SK-N-MC (cell line): Measurements from ENCODE around the gene PTPRB.

ENCODE experiments used
- DNase-seq: peaks from one replicate; pipeline ENCODE4 v3.0.0-alpha.2; 2011; ENCODE audit warnings: low read depth, low spot score
- H3K27ac ChIP-seq: fragments of 200-600 bp; sonication (generic); 2 replicates; pipeline ENCODE4 v1.5.1; 2016; ENCODE audit warnings: mixed run types
- H3K36me3 ChIP-seq: fragments of 200-600 bp; sonication (generic); 2 replicates; pipeline ENCODE4 v1.6.1; 2017; ENCODE audit warnings: antibody characterized with exemption, low read length, mixed read lengths; ENCODE audit not compliant: insufficient read depth
- H3K4me3 ChIP-seq: fragments of 200-600 bp; sonication (generic); 2 replicates; pipeline ENCODE4 v1.5.1; 2016
- H3K9ac ChIP-seq: fragments of 200-600 bp; sonication (generic); 2 replicates; pipeline ENCODE4 v1.8.0; 2017; ENCODE audit warnings: mixed run types, mixed read lengths; ENCODE audit not compliant: insufficient read length
- H3K9me3 ChIP-seq: fragments of 200-600 bp; sonication (generic); 2 replicates; pipeline ENCODE4 v1.6.1; 2017; ENCODE audit warnings: low read depth, mild to moderate bottlenecking, antibody characterized with exemption, low read length, moderate library complexity, mixed read lengths
- EZH2 ChIP-seq: fragments of 200-600 bp; sonication (generic); IDR thresholded peaks from one replicate; pipeline ENCODE4 v1.6.1; 2017; ENCODE audit warnings: antibody characterized with exemption
- FOXP2 ChIP-seq: optimal IDR thresholded peaks from 2 replicates; pipeline ENCODE3; 2011; ENCODE audit warnings: mild to moderate bottlenecking, moderate library complexity; ENCODE audit not compliant: insufficient read depth; ENCODE audit errors: extremely low read length, control extremely low read depth
- POLR2AphosphoS5 ChIP-seq: IDR thresholded peaks from 2 replicates; pipeline ENCODE4 v1.6.1; 2012; ENCODE audit warnings: mild to moderate bottlenecking, low read depth, low read length, borderline replicate concordance

Gene PTPRB

GRCh38 chr12:70590549-70591226 lies 46.5 kb downstream of the PTPRB start:
- Histone ChIP-seq H3K9ac (no peak overlapping the region), H3K27ac (no peak overlapping the region), H3K9me3 (no peaks in the 10 kb centered on the region; the same call in 1 of the 2 replicates), H3K36me3 (no peaks in the 10 kb centered on the region), H3K4me3 (no peak overlapping the region)
- no peak for DNase-seq
- no peak for TF ChIP-seq FOXP2
- no peak for TF ChIP-seq EZH2
- no peak for TF ChIP-seq POLR2AphosphoS5

GRCh38 chr12:70590051-70590450 lies 47.2 kb downstream of the PTPRB start:
- H3K27ac ChIP-seq, result no peak overlapping the region
- H3K9me3 ChIP-seq, result no peaks in the 10 kb centered on the region; the same call in 1 of the 2 replicates
- TF ChIP-seq POLR2AphosphoS5, result no peak
- TF ChIP-seq FOXP2, result no peak
- no peak for TF ChIP-seq EZH2
- DNase-seq, result no peak
- H3K4me3 ChIP-seq, result no peak overlapping the region
- no peak overlapping the region for H3K9ac ChIP-seq
- H3K36me3 ChIP-seq, result no peaks in the 10 kb centered on the region

- Histone ChIP-seq H3K9ac (no peak overlapping the region), H3K4me3 (no peak overlapping the region), H3K9me3 (no peaks in the 10 kb centered on the region; the same call in 1 of the 2 replicates), H3K27ac (no peak overlapping the region), H3K36me3 (no peaks in the 10 kb centered on the region)
- DNase-seq, result no peak
- TF ChIP-seq FOXP2 (no peak), POLR2AphosphoS5 (no peak), EZH2 (no peak)
Observed at GRCh38 chr12:70584332-70584731, 52.9 kb downstream of the PTPRB start.

- H3K36me3 ChIP-seq, result no peaks in the 10 kb centered on the region
- DNase-seq, result no peak
- no peak for TF ChIP-seq FOXP2
- TF ChIP-seq EZH2, result no peak
- no peak for TF ChIP-seq POLR2AphosphoS5
- H3K27ac ChIP-seq, result no peak overlapping the region
- H3K9me3 ChIP-seq, result no peaks in the 10 kb centered on the region; the same call in 1 of the 2 replicates
- no peak overlapping the region for H3K4me3 ChIP-seq
- H3K9ac ChIP-seq, result no peak overlapping the region
Observed at GRCh38 chr12:70583251-70583650, 54.0 kb downstream of the PTPRB start.

- Histone ChIP-seq H3K9ac (no peak overlapping the region), H3K4me3 (no peak overlapping the region), H3K36me3 (no peaks in the 10 kb centered on the region), H3K27ac (no peak overlapping the region), H3K9me3 (no peaks in the 10 kb centered on the region; the same call in 1 of the 2 replicates)
- DNase-seq, result no peak
- TF ChIP-seq POLR2AphosphoS5 (no peak), EZH2 (no peak), FOXP2 (no peak)
Observed at GRCh38 chr12:70581208-70581607, 56.0 kb downstream of the PTPRB start.

- no peak overlapping the region for H3K27ac ChIP-seq
- TF ChIP-seq EZH2, result no peak
- H3K36me3 ChIP-seq, result no peaks in the 10 kb centered on the region
- no peak overlapping the region for H3K4me3 ChIP-seq
- no peak overlapping the region for H3K9ac ChIP-seq
- no peak for DNase-seq
- H3K9me3 ChIP-seq, result no peaks in the 10 kb centered on the region
Observed at GRCh38 chr12:70577283-70577634, 60.0 kb downstream of the PTPRB start.

DNA sequence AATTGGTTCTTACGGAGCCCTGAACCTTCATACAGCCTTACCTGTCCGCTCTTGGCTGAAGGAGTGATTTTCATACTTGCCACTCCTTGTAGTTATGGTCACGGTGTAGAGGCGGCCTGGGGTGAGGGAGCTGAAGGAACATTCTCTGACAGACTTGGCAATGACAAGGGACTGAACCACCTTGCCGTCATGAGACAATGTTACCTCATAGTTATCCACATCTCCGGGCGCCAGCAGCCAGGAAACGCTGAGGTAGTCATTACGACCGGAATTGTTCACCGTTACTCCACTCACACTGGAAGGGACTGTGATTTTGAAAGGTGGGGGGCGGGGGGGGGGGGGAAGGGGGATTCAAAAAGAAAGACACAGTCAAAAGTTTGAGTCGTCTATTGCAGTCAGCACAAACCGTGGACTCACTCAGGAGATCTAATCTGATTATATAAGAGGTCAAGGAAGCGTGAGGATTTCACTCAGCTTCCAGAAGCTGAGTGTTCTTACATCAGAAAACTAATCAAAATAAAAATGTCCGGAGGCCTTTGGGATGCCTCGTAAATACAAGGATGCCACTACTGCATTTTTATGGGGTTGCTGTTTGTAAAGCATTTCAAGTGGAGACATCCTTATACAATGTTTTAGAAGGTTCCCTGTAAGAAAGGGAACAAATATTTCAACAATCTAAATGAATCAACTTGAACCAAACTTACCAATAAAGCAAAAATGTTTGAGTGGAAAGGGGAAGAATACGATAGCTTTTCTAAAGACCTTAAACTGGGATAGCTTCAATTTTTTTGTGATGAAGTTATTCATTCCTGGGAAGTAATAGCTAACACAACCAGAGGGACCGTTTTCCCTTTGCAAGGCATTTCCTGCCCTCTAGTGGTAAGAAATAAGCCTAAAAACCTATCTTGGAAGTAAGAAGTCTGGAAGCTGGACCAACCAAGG lies 60.6 kb downstream of the PTPRB start:
- no peaks in the 10 kb centered on the region for H3K9me3 ChIP-seq
- peak; percentile 63 for DNase-seq
- TF ChIP-seq FOXP2 (no peak), EZH2 (no peak), POLR2AphosphoS5 (no peak)
- H3K9ac ChIP-seq, result no peak overlapping the region
- H3K4me3 ChIP-seq, result no peak overlapping the region
- no peaks in the 10 kb centered on the region for H3K36me3 ChIP-seq
- H3K27ac ChIP-seq, result no peak overlapping the region

DNA sequence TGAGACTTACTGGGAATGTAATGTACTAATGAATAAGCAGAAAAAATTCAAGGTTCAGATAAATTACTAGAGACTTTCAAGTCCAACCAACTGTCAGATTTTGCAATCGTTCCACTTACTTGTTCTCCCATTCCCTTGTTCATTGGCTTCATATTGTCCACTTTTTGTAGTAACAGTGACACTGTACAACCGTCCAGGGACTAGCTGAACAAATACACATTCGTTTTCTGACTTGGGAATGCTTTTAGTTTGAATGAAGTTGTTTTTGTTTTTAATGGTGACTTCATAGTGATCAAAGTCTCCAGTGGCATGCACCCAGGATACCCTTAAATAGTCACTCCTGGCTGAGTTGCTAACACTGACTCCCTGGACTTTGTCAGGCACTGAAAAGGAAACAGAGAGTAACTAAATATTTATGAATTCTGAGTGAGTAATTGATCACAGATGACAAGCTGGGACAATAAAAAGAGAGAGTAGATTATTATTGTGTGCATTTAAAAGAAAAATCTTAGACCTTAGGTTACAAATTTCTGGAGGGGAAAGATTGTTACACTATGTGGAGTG lies 65.4 kb downstream of the PTPRB start:
- Histone ChIP-seq H3K27ac (no peak overlapping the region), H3K36me3 (no peaks in the 10 kb centered on the region), H3K9me3 (no peaks in the 10 kb centered on the region), H3K4me3 (no peak overlapping the region), H3K9ac (no peak overlapping the region)
- no peak for DNase-seq
- TF ChIP-seq EZH2 (no peak), POLR2AphosphoS5 (no peak), FOXP2 (no peak)

GRCh38 chr12:70571029-70571428 lies 66.2 kb downstream of the PTPRB start:
- Histone ChIP-seq H3K36me3 (no peaks in the 10 kb centered on the region), H3K9ac (no peak overlapping the region), H3K4me3 (no peak overlapping the region), H3K9me3 (no peaks in the 10 kb centered on the region), H3K27ac (no peak overlapping the region)
- TF ChIP-seq EZH2 (no peak), FOXP2 (no peak), POLR2AphosphoS5 (no peak)
- no peak for DNase-seq
